ENCODE data around the gene LRFN5.

LRFN5 gene

GRCh38 chr14:41873686-41874317 lies 267.1 kb downstream of the LRFN5 start:
- H3K79me2 ChIP-seq (ENCODE audit: control insufficient read depth, low read length), result no peaks in the 10 kb centered on the region
- H3K9me2 ChIP-seq (replicated peaks; ENCODE audit: control insufficient read depth, low read length), result no peaks in the 10 kb centered on the region
- no peaks in the 10 kb centered on the region for H3K9me3 ChIP-seq (ENCODE audit: control insufficient read depth, insufficient read depth, low read length)
- TF ChIP-seq EZH2phosphoT487 (IDR thresholded peaks at IDR 0.05; ENCODE audit: borderline replicate concordance, low read length) (no peak), CTCF (IDR thresholded peaks at IDR 0.05; ENCODE audit: low read depth, low read length, poor library complexity, severe bottlenecking) (no peak)
- no peak overlapping the region for H3K4me3 ChIP-seq (ENCODE audit: low read length)
- no peaks in the 10 kb centered on the region for H3K27me3 ChIP-seq (ENCODE audit: control insufficient read depth, low read length)
- H3F3A ChIP-seq (ENCODE audit: control insufficient read depth, insufficient read depth), result no peaks in the 10 kb centered on the region
- H3K27ac ChIP-seq (ENCODE audit: low read depth, low read length), result no peak overlapping the region
- no peaks in the 10 kb centered on the region for H3K36me3 ChIP-seq (ENCODE audit: control insufficient read depth, low read length)
- H4K20me1 ChIP-seq (ENCODE audit: control insufficient read depth, insufficient read depth, low read depth, low read length), result no peaks in the 10 kb centered on the region
- H3K4me2 ChIP-seq (ENCODE audit: low read length), result no peak overlapping the region
- no peaks in the 10 kb centered on the region for H3K4me1 ChIP-seq (ENCODE audit: control insufficient read depth, low read length)

GRCh38 chr14:41875116-41875515 lies 268.4 kb downstream of the LRFN5 start:
- Histone ChIP-seq H3K27ac (ENCODE audit: low read depth, low read length) (no peak overlapping the region), H3K27me3 (ENCODE audit: control insufficient read depth, low read length) (no peaks in the 10 kb centered on the region), H3F3A (ENCODE audit: control insufficient read depth, insufficient read depth) (no peaks in the 10 kb centered on the region), H4K20me1 (ENCODE audit: control insufficient read depth, insufficient read depth, low read depth, low read length) (no peaks in the 10 kb centered on the region), H3K9me2 (replicated peaks; ENCODE audit: control insufficient read depth, low read length) (no peaks in the 10 kb centered on the region), H3K36me3 (ENCODE audit: control insufficient read depth, low read length) (no peaks in the 10 kb centered on the region), H3K4me2 (ENCODE audit: low read length) (no peak overlapping the region), H3K79me2 (ENCODE audit: control insufficient read depth, low read length) (no peaks in the 10 kb centered on the region), H3K9me3 (ENCODE audit: control insufficient read depth, insufficient read depth, low read length) (no peaks in the 10 kb centered on the region), H3K4me3 (ENCODE audit: low read length) (no peak overlapping the region), H3K4me1 (ENCODE audit: control insufficient read depth, low read length) (no peaks in the 10 kb centered on the region)
- no peak for TF ChIP-seq CTCF (IDR thresholded peaks at IDR 0.05; ENCODE audit: low read depth, low read length, poor library complexity, severe bottlenecking)

- no peaks in the 10 kb centered on the region for H3K79me2 ChIP-seq (ENCODE audit: control insufficient read depth, low read length)
- H3K9me2 ChIP-seq (replicated peaks; ENCODE audit: control insufficient read depth, low read length), result no peaks in the 10 kb centered on the region
- H3F3A ChIP-seq (ENCODE audit: control insufficient read depth, insufficient read depth), result no peaks in the 10 kb centered on the region
- H4K20me1 ChIP-seq (ENCODE audit: control insufficient read depth, insufficient read depth, low read depth, low read length), result no peaks in the 10 kb centered on the region
- H3K36me3 ChIP-seq (ENCODE audit: control insufficient read depth, low read length), result no peaks in the 10 kb centered on the region
- H3K27ac ChIP-seq (ENCODE audit: low read depth, low read length), result no peak overlapping the region
- H3K9me3 ChIP-seq (ENCODE audit: control insufficient read depth, insufficient read depth, low read length), result no peaks in the 10 kb centered on the region
- H3K4me3 ChIP-seq (ENCODE audit: low read length), result no peak overlapping the region
- H3K4me2 ChIP-seq (ENCODE audit: low read length), result no peak overlapping the region
- no peaks in the 10 kb centered on the region for H3K4me1 ChIP-seq (ENCODE audit: control insufficient read depth, low read length)
- TF ChIP-seq EZH2phosphoT487 (IDR thresholded peaks at IDR 0.05; ENCODE audit: borderline replicate concordance, low read length) (no peak), CTCF (IDR thresholded peaks at IDR 0.05; ENCODE audit: low read depth, low read length, poor library complexity, severe bottlenecking) (no peak)
- no peaks in the 10 kb centered on the region for H3K27me3 ChIP-seq (ENCODE audit: control insufficient read depth, low read length)
These were observed 271.6 kb downstream of the LRFN5 start for GRCh38 chr14:41878321-41878720.
